GM18499 (cell line): Measurements from ENCODE around the gene FZR1.
"Not testable (repeated sequence)": the region's sequence is repeated elsewhere in the genome, so short reads cannot be mapped to it uniquely, and the experiment has no call there.

Source experiments
- ATAC-seq: cut with Tn5 transposase; IDR thresholded peaks from one replicate; pipeline ENCODE4 v1.9.1; 2021; ENCODE audit warnings: moderate number of reproducible peaks; ENCODE audit not compliant: insufficient read depth, unreplicated experiment

FZR1 gene

GRCh38 chr19:3494051-3494450 lies 12.1 kb upstream of the FZR1 start:
- no peak for ATAC-seq

GRCh38 chr19:3494559-3494958 lies 11.6 kb upstream of the FZR1 start:
- ATAC-seq = no peak

- ATAC-seq = no peak
Measured at GRCh38 chr19:3496392-3497273, 9.5 kb upstream of the FZR1 start.

GRCh38 chr19:3497757-3498520 lies 8.2 kb upstream of the FZR1 start:
- ATAC-seq = no peak

GRCh38 chr19:3499738-3500428 lies 6.2 kb upstream of the FZR1 start:
- no peak for ATAC-seq

GRCh38 chr19:3500429-3501101 lies 5.5 kb upstream of the FZR1 start, which contains the start of gene DOHH:
Gene DOHH (minus strand): TSS chr19:3500674. CDS start chr19:3496814, 3,860 bp downstream.
- peak; percentile 76 for ATAC-seq

- no peak for ATAC-seq
Measured at GRCh38 chr19:3501780-3502179, 4.3 kb upstream of the FZR1 start.

GRCh38 chr19:3503036-3503572 lies 3.0 kb upstream of the FZR1 start:
- no peak for ATAC-seq

GRCh38 chr19:3504735-3505134 lies 1.4 kb upstream of the FZR1 start:
- ATAC-seq = no peak

GRCh38 chr19:3506384-3507340 lies 551 bp downstream of the FZR1 start:
- peak; percentile 15 for ATAC-seq

GRCh38 chr19:3507371-3508120 lies 1.4 kb downstream of the FZR1 start:
- no peak for ATAC-seq

- not testable (repeated sequence) for ATAC-seq
Measured at GRCh38 chr19:3508121-3508661, 2.1 kb downstream of the FZR1 start.

- no peak for ATAC-seq
Measured at GRCh38 chr19:3508771-3509535, 2.8 kb downstream of the FZR1 start.

GRCh38 chr19:3509566-3509989 lies 3.5 kb downstream of the FZR1 start:
- no peak for ATAC-seq

- ATAC-seq = no peak
Measured at GRCh38 chr19:3510727-3511126, 4.6 kb downstream of the FZR1 start.

- no peak for ATAC-seq
Measured at GRCh38 chr19:3511506-3512251, 5.6 kb downstream of the FZR1 start.
